Subcutaneous adipose tissue (tissue), 4 donors: Measurements from ENCODE around the gene EGR1. TPM values are rescaled to one million over a fixed set of nuclear protein-coding genes. Genes with fewer than 3 reads are reported as not detected.

Experiments
- CTCF ChIP-seq: fragments of 450-650 bp; IDR thresholded peaks from one replicate; pipeline ENCODE4 v1.5.1; 2016; ENCODE audit warnings: low read depth, mild to moderate bottlenecking, control low read depth, antibody characterized with exemption, moderate library complexity
- total RNA-seq, 4 donors: library from RNA; depleted of rRNA; stranded (reverse); fragments of >200 nt; gene quantifications; one replicate each; pipeline ENCODE4 v1.1.0, GENCODE V29; 2016

EGR1 gene
- total RNA-seq, 4 donors from 2014 or later, result 2.6 to 21.5 (median 10.4) TPM

DNA sequence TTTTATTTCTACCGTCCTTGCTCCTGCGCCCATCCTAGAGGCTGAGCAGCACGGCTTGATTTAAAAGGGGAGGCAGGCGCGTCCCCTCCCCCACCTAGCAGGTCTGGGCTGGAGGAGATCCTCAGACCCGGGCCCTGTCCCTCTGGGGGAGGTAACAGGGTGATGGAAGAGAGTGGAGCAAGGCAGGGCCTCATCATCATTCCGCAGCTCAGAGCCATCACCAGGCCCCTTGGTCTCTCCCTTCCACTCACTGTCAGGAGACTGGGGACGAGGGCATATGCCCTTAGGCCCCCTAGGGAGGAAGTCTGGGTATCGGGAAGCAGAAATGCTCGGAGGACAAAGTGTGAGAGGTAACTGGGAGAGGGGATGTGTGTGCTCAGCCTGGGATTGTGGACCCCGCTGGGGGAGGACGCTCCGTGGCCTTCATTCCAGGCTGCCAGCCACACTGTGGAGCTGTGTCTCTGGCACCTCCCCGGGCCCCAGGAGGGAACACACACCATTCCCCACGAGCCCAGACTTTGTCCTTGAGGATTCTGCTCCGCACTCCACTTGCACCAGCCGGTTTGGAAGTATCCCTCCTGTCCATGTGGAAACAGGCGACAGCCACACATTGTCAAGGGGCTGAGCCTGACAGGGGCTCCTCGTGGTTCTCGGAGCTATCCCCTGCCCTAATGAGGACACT is 25.7 kb upstream of the EGR1 start:
- TF ChIP-seq CTCF, result no peak

- no peak for TF ChIP-seq CTCF
Observed at GRCh38 chr5:138440159-138441073, 24.9 kb upstream of the EGR1 start.

GRCh38 chr5:138441221-138441620 is 24.1 kb upstream of the EGR1 start:
- TF ChIP-seq CTCF, result no peak

DNA sequence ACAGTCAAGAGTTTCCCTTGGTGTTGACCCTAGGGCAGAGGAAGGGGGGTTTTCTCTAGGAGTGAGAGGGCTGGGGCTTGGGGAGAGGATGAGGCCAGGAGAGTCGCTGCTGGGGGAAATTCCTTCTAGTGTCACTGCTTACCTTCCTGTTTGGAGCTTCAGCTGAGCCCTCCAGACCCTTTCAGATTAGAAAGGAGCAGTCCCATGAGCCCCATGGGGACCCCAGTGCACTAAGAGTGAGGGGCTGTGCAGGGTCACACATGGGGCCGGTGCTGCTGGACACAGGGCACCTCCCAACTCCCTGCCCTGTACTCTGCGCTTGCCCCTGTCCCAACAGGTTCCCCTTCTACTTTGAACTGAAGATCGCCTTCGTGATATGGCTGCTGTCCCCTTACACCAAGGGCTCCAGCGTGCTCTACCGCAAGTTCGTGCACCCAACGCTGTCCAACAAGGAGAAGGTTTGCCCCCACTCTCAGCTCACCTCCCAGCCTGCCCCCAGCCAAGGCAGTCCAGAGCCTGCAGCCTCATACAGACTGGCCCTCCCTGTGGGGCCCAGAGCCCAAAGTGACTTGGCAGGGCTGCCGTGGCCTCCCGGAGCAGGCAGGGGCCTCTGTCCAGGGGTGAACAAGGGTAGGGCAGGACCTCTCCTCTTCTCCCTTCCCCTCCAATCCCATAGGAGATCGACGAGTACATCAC is 21.1 kb upstream of the EGR1 start:
- no peak for TF ChIP-seq CTCF

DNA sequence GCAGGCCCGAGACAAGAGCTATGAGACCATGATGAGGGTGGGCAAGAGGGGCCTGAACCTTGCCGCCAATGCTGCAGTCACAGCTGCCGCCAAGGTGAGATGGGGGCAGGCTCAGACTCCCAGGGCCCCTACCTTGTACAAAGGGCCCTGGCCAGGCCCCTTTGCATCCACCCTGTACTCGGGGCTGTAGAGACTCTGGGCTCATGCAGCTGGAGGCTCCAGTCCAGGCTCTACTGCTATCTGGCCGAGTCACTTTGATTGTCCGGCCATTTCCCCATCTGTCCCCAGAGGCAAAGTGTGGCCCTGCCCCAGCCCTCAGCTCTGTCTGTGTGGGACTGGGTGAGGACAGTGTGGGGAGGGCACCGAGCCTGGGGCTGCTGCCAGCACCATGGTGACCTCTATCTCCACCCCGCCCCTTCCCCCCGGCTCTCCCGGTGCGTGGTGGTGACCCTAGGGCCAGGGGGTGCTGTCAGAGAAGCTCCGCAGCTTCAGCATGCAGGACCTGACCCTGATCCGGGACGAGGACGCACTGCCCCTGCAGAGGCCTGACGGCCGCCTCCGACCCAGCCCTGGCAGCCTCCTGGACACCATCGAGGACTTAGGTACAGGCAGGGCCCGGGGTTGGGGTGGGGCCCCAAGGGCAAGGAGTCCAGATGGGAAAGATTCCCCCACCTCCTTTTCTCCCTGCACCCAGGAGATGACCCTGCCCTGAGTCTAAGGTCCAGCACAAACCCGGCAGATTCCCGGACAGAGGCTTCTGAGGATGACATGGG is 20.3 kb upstream of the EGR1 start:
- no peak for TF ChIP-seq CTCF

GRCh38 chr5:138445547-138446271 is 19.6 kb upstream of the EGR1 start:
- TF ChIP-seq CTCF, result no peak
